ENCODE results near the gene PPM1H.
"Not testable (repeated sequence)": the region's sequence is repeated elsewhere in the genome, so short reads cannot be mapped to it uniquely, and the experiment has no call there.

Gene PPM1H

DNA sequence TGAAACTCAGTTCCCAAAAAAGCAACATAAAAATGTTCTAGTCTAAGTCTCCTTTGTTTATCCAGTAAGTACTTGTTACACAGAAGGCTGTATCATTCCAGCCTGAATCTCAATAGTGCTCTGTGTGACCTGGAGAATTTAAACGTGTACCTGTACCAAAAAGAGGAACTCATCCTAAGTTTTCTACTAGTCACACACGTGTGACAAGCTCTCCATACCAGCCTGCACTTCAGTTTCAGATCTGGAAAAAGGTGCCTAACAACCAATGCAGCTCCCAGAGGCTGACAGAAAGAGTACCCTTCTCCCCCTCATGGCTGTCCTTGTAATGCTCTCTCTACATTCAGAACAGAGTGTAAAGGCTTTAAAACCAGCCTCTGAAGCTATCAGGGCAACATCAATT is 27.4 kb downstream of the PPM1H start:
- DNase-seq, result no peak

- DNase-seq, result no peak
Measured at GRCh38 chr12:62907078-62907477, 27.9 kb downstream of the PPM1H start.

DNA sequence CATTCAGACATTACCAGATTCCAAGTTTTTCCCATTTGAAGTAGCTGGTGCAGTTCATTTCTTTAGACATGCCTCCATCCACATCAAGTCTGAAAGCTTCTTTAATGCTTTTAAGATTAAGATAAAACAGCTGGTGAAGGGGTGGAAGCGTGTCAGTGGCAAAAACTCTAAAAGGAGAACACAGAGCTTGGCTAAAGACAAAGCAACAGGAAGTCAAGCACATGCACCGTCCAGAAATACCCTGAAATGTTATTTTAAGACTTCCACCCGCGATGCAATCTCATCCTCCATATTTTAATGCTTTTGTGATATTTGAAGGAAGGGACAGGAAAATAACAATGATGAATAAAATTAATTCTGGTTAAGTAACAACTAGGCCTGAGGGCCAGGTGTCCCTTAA is 31.8 kb downstream of the PPM1H start:
- DNase-seq, result no peak

DNA sequence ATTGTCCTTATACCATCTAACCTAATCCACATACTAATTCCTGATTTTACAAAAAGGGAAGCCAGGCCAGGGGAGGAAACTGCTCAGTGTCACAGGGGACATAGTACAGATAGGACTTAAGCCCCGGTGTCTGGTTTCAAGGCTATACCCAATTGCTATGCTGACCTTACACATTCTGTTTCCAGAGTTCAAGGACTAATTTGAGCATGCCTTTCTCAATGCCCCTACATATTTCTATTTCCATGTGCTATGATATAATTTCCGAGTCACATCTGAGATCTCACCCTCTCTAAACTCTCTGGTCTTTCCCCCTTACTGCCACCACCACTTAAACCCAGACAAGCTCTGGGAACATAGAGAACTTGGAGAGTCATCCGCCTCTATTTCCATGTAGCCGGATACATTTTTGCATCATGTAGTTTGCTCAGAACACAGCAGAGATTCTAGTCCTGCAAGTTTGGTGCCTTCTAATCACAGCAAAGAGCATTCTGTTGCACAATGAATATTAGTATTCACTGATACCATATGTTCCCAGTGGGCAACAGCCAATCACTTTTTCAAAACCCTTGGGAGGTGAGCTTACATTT is 34.2 kb downstream of the PPM1H start:
- no peak for DNase-seq

DNA sequence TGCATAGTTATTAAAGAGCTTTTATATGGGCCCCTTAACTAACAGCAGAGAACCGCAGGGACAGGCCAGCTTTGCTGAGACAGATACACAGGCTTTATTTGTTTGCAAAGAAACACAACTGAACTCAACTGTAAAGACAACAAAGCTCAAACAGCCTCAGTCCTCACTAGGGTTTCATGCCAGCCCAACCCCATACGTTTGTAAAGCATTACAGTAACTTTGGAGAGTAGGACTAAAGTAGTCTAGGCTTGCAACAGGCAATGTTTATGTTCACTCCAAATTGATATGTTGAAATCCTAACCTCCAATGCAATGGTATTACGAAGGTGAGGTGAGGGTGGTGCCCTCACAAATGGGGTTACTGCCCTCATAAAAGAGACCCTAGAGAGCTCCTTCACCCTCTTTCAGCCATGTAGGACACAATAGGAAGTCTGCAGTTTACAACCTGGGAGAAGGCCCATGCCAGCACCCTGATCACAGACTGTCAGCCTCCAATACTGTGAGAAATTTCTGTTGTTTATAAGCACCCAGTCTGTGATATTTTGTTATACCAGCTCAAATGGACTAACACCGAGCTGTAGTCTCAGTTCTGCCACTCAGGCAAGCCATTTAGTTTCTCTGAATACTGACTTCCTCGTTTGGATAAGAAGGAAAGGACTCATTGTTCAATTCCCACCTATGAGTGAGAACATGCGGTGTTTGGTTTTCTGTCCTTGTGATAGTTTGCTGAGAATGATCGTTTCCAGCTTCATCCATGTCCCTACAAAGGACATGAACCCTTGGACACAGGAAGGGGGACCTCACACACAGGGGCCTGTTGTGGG is 35.2 kb downstream of the PPM1H start:
- no peak for DNase-seq

DNA sequence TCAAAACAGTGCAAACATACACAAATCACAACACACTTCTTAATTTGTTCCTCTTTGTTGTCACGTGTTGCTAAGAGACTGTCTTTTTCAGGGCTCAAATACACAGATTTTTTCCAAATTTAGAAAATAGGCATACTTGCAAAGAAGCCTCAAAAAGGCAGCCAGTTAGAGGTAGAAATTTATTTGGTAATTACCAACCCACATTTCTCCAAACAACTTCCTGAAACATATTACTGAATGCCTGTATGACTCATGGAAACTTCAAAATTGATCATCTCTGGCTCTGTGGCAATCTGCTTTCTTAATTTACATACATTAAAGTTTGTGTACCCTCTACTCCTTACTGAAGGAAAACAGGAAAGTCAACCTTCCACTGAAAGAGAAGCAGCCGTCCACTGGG is 36.4 kb downstream of the PPM1H start:
- no peak for DNase-seq

DNA sequence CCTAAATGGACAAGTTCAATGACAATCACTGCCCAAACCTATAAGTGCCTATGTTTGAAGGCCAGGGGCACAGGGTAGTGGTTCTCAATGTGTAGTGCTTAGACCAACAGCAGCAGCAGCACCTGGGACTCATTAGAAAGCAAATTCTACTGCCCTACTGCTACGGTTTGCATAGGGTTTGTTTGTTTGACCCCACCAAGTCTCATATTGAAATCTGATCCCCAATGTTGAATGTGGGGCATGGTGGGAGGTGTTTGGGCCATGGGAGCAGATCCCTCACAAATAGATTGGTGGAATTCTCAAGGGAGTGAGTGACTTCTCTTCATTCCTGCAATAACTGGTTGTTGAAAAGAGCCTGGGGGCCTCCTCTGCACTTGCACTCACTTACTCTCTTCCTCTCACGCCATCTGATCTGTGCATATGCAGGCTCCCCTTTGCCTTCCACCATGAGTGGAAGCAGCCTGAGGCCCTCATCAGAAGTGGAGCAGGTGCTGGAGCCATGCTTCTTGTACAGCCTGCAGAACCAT is 39.5 kb downstream of the PPM1H start:
- DNase-seq, result no peak

DNA sequence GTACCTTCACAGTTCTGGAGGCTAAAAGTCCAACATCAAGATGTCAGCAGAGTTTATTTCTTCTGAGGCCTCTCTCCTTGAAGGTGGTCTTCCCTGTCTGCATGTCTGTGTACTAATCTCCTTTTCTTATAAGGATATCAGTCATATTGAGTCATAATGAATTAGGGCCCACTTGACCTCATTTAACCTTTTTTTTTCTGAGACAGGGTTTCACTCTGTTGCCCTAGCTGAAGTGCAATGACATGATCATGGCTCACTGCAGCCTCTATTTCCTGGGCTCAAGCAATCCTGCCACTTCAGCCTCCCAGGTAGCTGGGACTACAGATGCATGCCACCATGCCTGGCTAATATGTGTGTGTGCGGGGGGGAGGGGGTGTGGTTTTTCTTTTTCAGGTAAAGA is 41.7 kb downstream of the PPM1H start:
- DNase-seq, result no peak

DNA sequence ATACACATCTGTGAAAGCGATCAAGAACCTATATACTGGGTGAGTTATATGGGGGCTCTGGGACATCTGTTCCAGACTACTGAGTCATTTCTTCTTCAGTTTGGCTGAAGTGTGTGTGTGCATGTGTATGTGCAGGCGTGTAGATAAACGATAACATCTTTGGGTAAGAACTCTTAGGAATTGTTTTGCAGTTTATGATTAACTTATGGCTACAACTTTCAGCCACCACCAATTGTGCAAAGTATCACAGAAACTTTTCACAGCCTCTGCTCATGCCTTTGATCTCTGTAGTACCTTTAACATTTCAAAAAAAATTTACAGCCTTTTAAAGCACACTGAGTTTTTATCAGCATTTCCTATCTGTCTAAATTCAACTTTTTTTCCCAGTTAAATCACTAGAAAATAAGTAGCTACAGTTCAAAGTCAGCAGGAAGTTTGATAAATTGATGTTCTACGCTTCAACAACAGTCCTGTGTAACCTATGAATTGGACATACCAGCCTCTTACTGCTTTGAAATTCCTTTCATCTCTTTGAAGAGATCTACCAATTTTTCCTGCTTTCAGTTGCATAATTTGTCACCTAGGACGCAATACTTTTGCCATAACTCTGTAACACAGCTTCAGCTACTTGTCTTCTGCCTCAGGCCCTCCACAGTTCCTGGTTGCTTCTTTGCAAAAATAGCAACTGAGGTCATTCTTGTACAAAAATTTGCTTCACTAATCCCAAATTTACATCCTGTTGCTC is 43.0 kb downstream of the PPM1H start:
- no peak for DNase-seq

DNA sequence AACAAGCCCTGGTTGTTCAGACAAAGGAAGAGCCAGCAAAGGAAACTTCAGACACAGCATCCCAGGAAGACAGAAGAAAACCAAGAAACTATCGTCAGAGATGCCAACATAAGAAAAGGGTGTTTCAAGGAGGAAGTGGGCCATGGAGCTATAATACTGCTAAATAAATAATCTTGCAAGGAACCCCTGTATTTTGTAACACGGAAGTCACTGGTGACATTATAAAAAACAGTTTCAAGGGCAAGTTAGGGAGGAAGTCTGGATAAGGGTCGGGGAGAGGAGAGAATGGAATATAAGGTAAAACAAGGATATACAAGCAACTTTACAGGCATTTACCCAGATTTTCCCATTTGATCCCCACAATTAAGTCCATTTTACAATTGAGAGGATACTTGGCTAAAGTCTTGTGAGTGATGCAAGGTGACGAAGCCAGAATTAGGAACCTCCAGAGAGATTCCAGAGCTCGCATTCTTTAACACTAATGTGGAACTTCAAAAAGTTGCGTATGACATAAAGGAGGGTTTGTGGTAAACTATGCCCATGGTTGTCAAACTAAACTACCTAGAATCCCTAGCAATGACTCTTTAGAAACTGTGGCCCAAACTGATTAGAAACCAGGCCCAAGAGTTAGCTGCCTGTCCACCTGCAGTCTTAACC is 46.4 kb downstream of the PPM1H start:
- no peak for DNase-seq

- no peak for DNase-seq
Measured at GRCh38 chr12:62886796-62887195, 48.2 kb downstream of the PPM1H start.

DNA sequence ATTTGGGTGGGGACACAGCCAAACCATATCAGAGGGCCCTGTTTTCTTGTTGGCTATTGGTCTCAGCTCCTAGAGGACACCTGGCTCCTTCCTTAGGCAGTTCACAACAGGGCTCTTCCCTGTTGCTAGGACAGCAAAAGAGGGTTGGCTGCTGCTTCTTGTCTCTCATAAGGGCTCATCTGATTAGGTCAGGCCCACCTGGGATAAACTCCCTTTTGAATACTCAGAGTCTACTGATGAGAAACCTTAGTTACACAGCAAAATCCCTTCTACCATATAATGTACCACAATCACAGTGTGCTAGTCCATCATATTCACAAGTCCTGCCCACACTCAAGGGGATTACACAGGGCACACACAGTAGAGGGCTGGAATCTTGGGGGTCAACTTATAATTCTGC is 49.7 kb downstream of the PPM1H start:
- no peak for DNase-seq

- DNase-seq, result not testable (repeated sequence)
Measured at GRCh38 chr12:62884832-62885231, 50.1 kb downstream of the PPM1H start.

GRCh38 chr12:62882696-62883095 is 52.3 kb downstream of the PPM1H start:
- no peak for DNase-seq

- no peak for DNase-seq
Measured at GRCh38 chr12:62882140-62882539, 52.8 kb downstream of the PPM1H start.

DNA sequence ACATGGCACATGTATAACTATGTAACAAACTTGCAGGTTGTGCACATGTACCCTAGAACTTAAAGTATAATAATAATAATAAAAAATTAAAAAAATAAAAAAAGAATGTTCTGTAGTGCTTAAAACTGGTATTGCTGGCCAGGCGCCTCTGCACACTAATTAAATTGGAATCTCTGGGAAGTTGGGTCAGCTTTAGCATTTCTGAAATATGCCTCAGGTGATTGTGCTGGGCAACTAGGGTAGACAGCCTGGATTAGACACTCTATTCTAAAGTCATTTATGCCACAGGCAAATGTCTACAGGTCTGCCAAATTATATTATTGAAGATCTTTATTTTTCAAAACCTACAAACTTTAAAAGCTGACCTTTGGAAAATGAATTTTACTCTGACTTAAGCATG is 55.3 kb downstream of the PPM1H start:
- DNase-seq, result no peak

- DNase-seq, result not testable (repeated sequence)
Measured at GRCh38 chr12:62879228-62879627, 55.7 kb downstream of the PPM1H start.

DNA sequence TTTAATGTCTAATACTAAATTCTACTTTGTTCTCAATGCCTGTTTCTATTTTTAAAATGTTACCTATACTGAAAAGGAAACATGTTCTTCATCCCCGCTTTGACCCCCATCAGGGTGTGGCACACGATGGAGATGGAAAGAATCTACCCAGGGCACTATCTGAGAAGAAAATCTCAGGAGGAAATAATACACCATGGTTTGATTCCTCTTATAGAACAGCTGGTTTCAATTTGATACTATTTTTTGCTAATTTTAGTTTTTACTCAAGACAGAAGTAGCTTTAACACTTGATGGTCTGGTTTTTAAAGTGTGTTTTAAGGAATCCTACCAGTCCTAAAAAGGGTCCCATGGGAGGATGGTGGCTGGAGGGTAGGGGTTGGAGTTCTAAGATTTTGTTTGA is 56.7 kb downstream of the PPM1H start:
- no peak for DNase-seq

GRCh38 chr12:62876938-62877548 is 57.9 kb downstream of the PPM1H start:
- no peak for DNase-seq

GRCh38 chr12:62873826-62874448 is 61.0 kb downstream of the PPM1H start:
- DNase-seq, result no peak

- DNase-seq, result no peak
Measured at GRCh38 chr12:62873116-62873825, 61.7 kb downstream of the PPM1H start.

GRCh38 chr12:62868820-62869219 is 66.1 kb downstream of the PPM1H start:
- DNase-seq, result no peak
